NCI-H1092 (cell line): ENCODE data around the gene FADS6.

Experiments used
- DNase-seq: peaks from one replicate; lab custom pipeline; 2025; lab: John Stamatoyannopoulos, UW

The FADS6 gene

GRCh38 chr17:74853669-74854068, 39.8 kb downstream of the FADS6 start:
- no peak for DNase-seq

GRCh38 chr17:74853048-74853397, 40.4 kb downstream of the FADS6 start:
- no peak for DNase-seq

- DNase-seq: no peak
Observed at GRCh38 chr17:74852237-74853047, 41.0 kb downstream of the FADS6 start.

DNA sequence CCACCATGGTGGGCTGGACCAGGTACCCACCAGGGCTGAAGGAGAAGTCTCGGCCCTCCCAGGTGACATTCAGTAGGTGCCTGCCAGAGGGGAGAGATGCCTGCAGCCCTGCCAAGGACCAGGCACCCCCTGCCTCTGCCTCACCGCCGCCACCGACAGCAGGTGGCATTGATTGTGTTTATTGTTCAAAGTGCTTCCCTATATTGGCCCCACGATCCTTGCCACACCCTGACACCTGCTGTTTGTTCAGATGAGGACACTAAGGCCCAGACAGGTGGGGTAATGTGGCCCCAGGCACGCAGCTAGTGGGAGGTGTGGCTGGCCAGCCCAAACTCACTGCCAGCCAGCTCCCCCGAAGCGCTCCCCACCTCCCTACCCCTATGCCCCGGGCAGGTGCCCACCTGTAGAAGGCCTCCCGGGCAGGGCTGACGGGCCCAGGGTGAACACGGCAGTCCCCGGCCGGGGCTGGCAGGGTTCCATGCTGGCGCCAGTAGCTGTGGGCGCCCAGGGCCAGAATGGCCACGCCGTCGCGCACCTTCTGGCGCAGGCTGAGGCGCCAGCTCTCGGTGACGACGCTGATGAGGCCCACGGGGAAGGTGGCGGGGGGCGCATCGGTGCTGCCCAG, 41.7 kb downstream of the FADS6 start:
- no peak for DNase-seq

GRCh38 chr17:74850914-74851313, 42.5 kb downstream of the FADS6 start:
- no peak for DNase-seq

- DNase-seq: no peak
Observed at GRCh38 chr17:74850310-74850709, 43.1 kb downstream of the FADS6 start.

DNA sequence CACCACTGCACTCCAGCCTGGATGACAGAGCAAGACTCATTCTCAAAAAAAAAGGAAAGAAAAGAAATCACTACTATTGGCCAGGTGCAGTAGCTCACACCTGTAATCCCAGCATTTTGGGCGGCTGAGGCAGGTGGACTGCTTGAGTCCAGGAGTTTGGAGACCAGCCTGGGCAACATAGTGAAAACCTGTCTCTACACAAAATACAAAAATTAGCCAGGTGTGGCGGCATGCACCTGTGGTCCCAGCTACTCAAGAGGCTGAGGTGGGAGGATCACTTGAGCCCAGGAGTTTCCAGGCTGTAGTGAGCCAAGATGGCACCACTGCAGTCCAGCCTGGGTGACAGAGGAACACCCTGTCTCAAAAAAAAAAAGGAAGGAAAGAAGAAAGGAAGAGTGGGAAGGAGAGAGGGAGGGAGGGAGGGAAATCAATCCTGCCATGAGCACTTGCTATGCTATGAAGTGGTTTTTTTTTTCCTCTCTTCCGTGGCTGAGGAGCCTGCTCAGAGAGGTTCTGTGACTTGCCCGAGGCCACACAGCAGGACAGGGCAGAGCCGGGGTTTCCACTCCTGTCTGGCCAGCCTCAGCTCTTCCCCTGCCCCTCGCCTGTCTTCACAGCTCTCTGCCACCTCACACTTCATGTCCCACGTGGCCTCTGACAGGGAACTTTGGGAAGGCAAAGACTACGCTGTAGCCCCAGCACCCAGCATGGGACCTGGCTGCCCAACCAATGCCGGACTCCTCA, 44.6 kb downstream of the FADS6 start:
- DNase-seq: no peak

DNA sequence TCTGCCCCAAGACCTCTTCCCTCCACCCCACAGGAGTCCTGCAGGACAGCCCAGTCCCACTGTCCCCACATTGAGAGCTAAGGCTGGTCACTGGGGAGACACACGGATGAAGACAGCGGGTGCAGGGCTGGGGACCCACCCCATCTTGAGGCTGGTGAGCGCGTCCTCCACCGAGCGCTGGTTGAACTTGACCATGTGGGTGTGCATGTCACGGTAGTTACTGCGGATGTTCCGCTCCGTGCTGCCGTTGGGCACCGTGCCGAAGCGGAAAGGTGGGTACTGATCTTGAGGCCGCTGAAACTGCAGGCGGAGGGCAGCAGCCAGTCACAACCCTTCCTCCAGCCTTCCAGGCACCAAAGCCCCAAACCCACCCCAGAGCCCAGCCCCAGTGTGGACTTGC, 46.8 kb downstream of the FADS6 start:
- no peak for DNase-seq

- no peak for DNase-seq
Observed at GRCh38 chr17:74843352-74843627, 50.1 kb downstream of the FADS6 start.

- DNase-seq: peak; percentile 49
Observed at GRCh38 chr17:74842599-74843351, 50.7 kb downstream of the FADS6 start.

DNA sequence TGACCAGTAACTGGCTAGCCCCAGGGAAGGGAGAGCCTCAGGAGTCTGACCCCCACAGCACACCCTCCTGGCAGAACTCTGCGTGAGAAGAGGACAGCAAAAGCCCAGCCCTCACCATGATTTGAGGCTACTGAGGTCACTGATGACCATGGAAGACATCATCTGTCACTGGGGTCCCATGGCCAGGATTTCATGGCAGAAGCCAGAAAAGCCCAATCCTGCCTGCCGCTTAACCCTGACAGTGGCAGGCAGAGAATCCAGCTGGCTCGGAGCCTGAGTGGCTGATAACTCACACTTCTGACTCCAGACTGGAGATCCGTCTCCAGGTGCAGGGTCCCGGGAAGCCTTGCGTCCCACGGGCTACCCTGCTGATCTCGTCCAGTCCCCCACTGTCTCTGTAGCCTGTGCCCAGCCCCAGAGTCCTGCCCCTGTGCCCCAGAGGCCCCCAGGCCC, 51.3 kb downstream of the FADS6 start:
- DNase-seq: no peak

- no peak for DNase-seq
Observed at GRCh38 chr17:74840989-74841666, 52.3 kb downstream of the FADS6 start.

DNA sequence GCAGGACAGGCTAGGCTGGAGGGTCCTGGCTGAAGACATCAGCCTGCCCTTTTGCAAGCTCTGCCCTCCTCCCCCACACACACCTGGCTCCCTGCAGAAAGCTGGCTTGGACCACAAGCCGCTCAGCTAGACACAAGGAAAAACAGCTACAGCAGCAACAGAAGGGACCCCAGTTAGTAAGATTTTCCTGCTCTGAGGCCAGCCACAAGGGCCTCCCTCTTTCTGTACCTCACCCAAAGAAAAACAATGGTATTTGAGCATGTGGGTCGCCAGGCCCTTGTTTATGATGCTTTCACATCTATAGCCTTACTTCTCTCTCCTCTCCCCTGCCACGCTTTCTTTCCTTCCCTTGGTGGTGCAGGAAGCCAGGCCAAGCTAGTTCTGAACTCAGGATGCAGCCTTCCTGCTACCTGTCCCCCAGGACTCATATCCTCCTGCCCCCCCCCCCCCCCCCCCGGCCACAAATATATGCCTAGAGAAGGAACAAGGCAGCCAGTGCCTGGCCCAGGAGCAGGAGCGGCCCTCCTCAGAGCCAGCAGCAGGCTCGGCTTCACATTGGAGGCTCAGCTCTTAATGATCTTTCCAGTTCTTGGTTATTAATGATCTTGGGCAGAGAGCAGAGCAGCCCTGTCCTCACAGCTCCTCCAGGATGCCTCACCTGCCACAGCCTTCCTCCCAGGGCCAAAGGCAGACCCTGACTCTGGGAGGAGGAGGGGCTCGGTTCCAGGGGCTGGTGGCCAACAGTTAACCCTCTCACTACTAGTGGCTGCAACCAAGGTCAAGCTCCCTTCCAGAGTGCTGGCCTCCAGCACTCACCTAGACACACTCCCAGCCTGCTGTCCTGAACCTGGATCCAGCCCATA, 53.2 kb downstream of the FADS6 start:
- no peak for DNase-seq

DNA sequence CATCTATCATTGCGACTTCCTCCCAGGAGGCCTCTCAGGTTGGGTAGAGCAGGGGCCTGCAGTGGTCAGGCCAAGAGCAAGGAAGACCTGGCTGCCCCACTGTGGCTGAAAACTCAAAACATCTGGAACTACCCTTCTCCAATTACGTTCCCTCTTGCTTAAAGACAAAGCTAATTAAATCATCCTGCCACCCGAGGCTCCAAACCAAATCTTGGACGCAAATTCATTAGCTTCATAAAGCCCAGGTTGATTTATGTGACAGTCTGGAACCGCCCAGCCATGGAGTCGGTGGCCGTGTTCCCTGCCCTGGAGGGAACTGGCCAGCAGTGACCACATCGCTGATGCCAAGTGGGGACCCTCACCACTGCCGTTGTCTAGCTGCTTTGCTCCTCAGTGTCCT, 55.2 kb downstream of the FADS6 start:
- no peak for DNase-seq

DNA sequence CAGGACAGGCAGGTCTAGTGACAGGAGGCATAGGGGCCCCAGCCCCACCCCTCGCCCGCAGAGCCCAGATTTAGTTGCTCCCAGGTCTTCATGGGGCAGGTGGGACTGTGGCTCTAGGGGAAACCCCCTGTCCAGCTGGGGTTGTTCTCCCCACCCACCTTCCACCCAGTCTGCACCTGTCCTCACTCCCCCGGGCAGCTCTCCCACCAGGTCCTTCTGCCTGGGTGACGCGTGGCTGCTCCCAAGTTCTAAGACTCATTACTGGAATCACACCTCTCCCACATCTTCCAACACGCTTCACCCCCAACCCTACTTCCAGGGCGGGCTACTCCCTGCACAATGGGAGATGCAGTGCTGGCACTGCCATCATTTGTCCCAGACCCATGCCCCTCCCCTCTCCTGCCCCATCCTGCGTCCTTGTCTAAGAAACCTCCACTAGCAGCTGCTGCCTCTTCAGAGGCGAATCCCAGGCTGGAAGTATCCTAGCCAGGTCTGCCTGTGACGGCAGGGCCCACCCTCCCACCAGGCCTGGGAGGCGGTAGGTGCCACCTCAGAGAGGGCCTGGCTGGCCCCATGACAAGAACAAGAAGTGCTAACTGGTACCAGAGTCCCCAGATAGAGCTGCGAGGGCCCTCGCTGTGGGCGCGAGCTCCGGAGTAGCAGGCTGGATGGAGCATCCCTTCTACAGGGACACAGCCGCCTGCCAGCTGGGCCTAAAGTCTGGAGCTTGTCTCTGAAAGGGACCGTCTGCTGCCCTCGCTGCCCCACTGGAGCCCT, 56.6 kb downstream of the FADS6 start:
- no peak for DNase-seq

- no peak for DNase-seq
Observed at GRCh38 chr17:74836191-74836590, 57.2 kb downstream of the FADS6 start.

- DNase-seq: no peak
Observed at GRCh38 chr17:74833501-74834377, 59.7 kb downstream of the FADS6 start.

DNA sequence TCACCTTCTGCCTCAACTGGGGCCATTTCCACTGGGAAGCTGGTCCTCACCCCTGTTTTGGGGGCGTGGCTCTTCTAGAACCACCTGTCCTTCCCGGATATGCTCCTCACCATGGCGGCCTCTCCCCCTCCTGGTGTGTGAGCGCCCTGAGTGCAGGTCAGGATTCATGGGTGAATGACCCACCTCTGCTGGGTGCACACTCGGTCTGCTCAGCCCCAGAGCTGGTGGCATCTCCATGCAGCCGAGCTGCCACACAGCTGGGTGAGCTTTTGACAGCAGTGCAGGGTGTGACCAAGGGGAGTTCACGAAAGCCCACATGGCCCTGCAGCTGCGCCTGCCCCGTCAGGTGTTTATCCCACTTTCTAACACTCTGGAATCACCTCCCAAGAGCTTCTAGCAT, 61.0 kb downstream of the FADS6 start:
- no peak for DNase-seq

DNA sequence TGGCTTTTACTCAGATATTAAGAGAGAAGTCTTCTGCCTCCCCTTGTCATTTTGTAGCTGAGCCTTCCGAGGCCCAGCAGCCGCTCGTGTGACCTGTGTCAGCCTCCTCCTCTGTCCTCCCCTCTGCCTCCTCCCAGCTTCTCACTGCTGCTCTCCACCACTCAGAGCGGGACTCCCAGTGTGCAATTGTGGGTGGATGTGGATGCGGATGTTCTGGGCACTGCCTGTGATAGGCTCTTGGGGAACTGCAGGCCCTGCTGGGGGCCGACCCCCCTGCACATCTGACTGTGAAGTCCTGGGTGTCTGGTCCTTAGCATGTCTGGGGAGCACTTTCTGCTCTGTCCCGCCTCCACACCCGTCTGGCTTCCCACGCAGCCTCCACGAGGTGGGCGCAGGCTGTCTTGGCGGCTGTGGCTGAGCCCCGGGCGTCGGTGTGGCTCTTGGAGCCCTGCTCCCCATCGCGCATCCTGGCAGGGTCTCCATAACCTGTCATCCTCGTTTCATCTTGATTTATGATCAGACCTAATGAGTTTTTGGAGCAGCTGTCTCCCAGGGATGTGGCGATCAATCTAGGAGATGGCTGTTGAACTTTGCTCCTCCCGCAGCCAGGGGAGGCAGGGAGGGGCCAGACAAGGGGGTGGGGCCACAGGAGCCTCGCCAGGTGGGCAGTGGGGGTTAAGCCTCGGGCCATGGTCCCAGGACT, 61.8 kb downstream of the FADS6 start:
- no peak for DNase-seq
